GM20000 (cell line): Measurements from ENCODE around the gene OPN1SW.
A peak's percentile ranks its signal among the peaks of the same experiment; 100 is the strongest.

ENCODE experiments used
- DNase-seq: peaks from one replicate; pipeline ENCODE4 v3.0.0; 2012; ENCODE audit warnings: low spot score
- TF ChIP-seq, protein P1 (sequence below): IDR thresholded peaks from 2 replicates; pipeline ENCODE4 v1.5.1; 2012; ENCODE audit warnings: mild to moderate bottlenecking, control low read depth; ENCODE audit errors: extremely low read depth, missing control alignments

The OPN1SW gene

DNA sequence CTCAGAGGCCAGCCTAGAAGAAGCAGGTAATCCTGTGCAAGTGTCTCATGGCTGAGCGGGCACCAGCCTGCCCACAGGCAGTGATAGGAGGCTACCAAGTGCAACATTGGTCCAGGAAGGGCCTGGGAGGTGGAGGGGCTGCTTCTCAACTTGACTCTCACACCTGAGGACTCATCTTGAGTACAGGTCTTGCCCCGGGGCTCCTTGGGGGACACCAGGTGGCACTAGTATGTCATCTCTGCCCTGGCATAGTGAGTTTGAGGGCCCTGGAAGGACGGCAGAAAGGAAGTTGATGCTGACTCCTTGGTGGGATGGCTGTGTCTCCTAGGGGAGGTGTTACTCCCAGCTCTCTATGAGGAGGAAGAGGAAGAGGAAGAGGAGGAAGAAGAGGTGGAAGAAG is 18.4 kb upstream of the OPN1SW start:
- DNase-seq: peak; percentile 55
- TF ChIP-seq, protein P1, sequence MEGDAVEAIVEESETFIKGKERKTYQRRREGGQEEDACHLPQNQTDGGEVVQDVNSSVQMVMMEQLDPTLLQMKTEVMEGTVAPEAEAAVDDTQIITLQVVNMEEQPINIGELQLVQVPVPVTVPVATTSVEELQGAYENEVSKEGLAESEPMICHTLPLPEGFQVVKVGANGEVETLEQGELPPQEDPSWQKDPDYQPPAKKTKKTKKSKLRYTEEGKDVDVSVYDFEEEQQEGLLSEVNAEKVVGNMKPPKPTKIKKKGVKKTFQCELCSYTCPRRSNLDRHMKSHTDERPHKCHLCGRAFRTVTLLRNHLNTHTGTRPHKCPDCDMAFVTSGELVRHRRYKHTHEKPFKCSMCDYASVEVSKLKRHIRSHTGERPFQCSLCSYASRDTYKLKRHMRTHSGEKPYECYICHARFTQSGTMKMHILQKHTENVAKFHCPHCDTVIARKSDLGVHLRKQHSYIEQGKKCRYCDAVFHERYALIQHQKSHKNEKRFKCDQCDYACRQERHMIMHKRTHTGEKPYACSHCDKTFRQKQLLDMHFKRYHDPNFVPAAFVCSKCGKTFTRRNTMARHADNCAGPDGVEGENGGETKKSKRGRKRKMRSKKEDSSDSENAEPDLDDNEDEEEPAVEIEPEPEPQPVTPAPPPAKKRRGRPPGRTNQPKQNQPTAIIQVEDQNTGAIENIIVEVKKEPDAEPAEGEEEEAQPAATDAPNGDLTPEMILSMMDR: peak; percentile 15

DNA sequence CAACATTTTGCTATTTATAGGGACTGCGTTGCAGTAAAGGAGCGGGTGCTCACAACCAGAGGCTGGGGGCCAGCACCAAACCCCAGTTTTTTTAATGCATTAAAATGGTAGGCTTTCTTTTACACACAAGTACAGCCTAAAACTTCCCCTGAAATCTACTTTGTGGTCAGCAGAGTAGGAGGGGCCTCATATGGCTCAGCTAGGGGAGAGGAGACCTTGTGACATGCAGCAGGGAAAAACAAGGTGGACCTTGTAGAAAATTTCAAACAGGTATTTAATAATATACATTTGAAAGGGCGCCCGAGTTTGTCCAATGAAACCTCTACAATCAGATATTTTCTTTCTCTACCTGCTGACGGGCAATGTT is 17.6 kb upstream of the OPN1SW start:
- TF ChIP-seq, protein P1: no peak

DNA sequence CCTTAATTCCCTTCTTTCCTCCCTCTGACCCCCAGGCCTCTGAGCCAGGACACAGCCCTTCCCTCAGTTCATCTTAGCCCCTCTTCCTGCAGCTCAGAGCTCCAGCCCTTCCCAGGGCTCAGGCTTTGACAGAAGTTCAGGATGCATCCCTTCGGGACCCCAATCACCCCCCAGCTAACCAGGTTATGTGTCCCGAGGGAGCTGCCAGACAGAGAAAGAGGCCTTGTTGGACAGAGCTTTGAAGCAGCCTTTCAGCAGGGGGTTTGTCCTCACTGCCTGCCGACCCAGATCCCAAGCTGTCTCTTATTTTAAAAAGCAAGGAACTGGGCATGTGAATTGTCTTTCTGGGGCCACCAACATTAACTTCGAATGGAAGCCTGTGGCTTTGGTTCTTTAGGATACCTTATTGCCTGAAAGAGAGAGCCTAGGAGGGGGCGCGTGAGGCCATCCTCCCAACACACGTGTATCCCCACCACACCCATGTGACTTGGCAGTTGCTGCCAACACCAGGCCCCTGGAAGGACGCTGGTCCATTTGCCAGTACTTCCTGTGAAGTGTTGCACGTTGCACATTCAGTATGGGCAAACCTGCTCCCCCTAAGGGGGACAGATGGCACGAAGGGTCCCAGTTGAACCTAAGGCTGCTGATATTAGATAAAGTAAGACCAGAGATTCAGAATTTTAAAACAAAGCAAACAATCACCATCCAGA is 17.0 kb upstream of the OPN1SW start:
- TF ChIP-seq, protein P1: no peak
- DNase-seq: no peak

More for the DNA sequence above, 17.6 kb upstream of the OPN1SW start:
- no peak for DNase-seq

DNA sequence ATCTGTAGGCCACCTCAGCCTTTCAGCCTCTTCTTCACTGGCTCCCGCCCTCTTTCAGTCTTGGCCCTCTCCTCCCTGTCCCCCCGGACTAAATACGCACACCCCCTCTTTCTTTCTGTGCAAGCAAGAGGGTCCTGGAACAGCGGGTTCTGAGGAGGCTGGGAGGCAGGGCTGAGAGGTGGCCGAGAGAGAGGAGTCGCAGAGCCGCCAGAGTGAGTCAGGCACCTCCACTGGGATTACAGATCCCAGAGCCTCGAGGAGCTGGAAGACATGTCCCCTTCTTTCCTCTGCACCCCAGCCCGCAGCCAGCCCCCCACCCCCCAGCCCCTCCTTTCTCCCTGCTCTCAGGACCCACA is 16.4 kb upstream of the OPN1SW start:
- no peak for DNase-seq

DNA sequence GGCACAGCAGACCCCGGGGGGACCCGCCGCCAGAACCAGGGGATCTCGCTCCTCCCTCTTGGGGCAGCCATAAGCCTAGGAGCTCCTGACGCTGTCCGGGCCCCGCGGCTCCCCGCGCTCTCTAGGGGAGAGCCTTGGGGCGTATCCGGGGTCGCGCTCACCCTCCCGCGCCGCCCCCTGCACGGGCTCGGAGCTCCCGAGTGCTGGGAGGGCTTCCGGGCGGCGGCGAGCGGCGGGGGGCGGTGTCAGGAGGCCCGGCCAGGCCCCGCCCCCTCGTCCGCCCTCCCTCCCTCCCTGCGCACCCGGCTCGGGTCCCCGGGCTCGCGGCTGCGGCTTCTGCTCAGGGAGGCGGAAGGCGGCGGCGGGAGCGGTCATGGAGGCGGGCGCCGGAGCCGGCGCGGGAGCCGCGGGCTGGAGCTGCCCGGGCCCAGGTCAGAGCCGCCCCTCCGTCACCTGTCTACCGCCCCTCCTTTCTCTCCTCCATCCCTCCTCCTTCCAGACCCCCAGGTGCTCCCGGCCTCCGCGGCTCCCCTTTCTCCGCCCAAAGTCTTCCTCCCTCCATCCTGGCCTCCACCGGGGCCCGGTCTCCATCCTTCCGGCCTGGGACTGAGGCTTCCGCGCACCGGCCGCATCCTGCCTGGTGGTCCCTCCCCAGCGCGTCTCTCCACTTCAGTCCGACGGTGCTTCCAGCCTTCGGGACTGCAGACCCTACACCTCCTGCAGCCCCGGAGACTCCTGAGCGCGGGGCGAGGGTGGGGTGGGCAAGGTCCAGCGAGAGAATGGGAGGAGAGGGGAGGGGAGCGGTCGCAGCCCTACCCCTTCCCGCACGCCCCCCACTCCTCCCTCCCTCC is 15.8 kb upstream of the OPN1SW start, which contains the start of gene CCDC136:
TSS of gene CCDC136 (plus strand) at position 848 of the 851 bp plus-strand sequence. CDS start 444 bp downstream, outside the sequence.
- TF ChIP-seq, protein P1: no peak
- peak; percentile 96 for DNase-seq

More for the DNA sequence above, 16.4 kb upstream of the OPN1SW start:
- TF ChIP-seq, protein P1: no peak

DNA sequence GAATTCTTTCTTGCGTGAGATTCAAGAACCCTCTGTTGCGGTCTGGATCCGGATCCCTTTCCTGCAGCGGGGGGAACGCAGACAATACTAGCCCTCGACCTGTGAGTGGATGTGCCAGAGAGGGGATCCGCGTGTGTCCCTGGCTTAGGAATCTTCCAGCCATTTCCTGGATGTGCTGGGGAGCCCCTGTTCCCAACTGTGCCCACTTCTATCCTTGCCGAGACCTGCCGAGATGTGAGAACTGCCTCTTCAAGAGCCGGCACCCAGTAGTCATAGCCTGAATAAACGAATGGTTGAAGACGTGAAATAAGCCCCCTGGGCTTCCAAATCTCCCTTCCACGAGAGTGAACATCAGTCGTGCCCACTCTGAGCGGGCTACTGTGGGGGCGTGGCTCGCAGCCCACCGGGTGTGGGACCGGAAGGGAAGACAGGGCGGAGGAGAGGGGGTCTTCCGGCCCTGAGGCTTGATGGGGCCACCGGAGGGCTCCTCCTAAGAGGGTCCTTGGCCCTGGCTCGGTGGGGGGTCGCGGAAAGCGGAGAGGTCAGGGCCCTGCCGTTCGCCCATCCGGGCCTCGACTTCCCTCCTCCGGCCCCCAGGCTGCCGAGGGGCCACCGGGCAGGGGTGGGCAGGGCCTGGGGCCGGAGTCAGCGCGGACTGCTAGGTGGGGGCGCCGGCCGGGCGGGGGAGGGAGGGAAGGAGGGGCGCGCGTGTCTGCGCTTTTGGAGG is 14.9 kb upstream of the OPN1SW start:
- DNase-seq: peak; percentile 34
- TF ChIP-seq, protein P1: no peak
